Mammary epithelial cell (primary cell): ENCODE results near the gene GUCY1A2.

Experiments
- EZH2 ChIP-seq: IDR thresholded peaks from 2 replicates; pipeline ENCODE4 v1.6.1; 2012; ENCODE audit warnings: low read length, inconsistent platforms, borderline replicate concordance
- TF ChIP-seq, protein P1 (sequence below), 2 donors: IDR thresholded peaks in 1 of 2; conservative IDR thresholded peaks in 1 of 2; 2 replicates each; pipeline ENCODE4 v1.5.1; 2011 to 2012; ENCODE audit warnings: inconsistent platforms in 2 of 2, low read length in 2 of 2, mild to moderate bottlenecking in 2 of 2, control low read depth in 1 of 2, low read depth in 1 of 2; ENCODE audit not compliant: insufficient read depth in 1 of 2; ENCODE audit errors: extremely low read depth in 1 of 2

DNA sequence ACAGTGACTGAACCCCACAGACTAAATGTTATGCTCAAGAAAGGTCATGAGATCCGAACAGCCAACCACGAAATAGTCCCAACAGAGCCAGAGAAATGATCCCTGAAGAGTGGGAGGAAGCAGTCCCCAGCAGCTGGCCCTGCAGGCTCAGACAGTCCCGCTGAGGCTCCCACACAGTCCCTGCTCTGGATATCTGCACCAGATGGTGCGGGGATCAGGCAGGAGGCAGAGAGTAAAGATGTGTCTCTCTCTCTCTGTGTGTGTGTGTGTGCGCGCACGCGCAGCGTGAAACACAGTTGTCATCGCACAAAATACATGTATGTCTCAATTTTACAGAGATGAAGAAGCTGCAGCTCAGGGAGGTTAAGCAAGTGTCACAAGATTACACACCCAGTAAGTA is 27.9 kb downstream of the GUCY1A2 start:
- TF ChIP-seq, protein P1, sequence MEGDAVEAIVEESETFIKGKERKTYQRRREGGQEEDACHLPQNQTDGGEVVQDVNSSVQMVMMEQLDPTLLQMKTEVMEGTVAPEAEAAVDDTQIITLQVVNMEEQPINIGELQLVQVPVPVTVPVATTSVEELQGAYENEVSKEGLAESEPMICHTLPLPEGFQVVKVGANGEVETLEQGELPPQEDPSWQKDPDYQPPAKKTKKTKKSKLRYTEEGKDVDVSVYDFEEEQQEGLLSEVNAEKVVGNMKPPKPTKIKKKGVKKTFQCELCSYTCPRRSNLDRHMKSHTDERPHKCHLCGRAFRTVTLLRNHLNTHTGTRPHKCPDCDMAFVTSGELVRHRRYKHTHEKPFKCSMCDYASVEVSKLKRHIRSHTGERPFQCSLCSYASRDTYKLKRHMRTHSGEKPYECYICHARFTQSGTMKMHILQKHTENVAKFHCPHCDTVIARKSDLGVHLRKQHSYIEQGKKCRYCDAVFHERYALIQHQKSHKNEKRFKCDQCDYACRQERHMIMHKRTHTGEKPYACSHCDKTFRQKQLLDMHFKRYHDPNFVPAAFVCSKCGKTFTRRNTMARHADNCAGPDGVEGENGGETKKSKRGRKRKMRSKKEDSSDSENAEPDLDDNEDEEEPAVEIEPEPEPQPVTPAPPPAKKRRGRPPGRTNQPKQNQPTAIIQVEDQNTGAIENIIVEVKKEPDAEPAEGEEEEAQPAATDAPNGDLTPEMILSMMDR (conservative IDR thresholded peaks at IDR 0.05 in 1 of 2, IDR thresholded peaks at IDR 0.05 in 1 of 2; ENCODE audit: extremely low read depth in 1 of 2, insufficient read depth in 1 of 2, low read depth in 1 of 2, low read length in 2 of 2) = no peak
- no peak for TF ChIP-seq EZH2
